Neural cell (in vitro differentiated cells): ENCODE measurements around the gene TMSB4X.

Experiments used
- CTCF ChIP-seq: fragments of 450-650 bp; IDR thresholded peaks from 2 replicates; pipeline ENCODE4 v1.5.1; 2014; ENCODE audit warnings: antibody characterized with exemption, mild to moderate bottlenecking, moderate library complexity; ENCODE audit not compliant: poor library complexity, severe bottlenecking
- EP300 ChIP-seq: fragments of 450-650 bp; conservative IDR thresholded peaks from 2 replicates; pipeline ENCODE4 v1.6.1; 2014; ENCODE audit warnings: antibody characterized with exemption, mild to moderate bottlenecking, moderate library complexity; ENCODE audit not compliant: poor library complexity, severe bottlenecking
- EZH2 ChIP-seq: fragments of 200-600, 300-800 bp; shearing (Covaris generic), sonication (generic); IDR thresholded peaks from 2 replicates; pipeline ENCODE4 v1.6.1; 2014; ENCODE audit warnings: antibody characterized with exemption, low read length, borderline replicate concordance, mild to moderate bottlenecking; ENCODE audit not compliant: insufficient read depth, poor library complexity, severe bottlenecking
- MXI1 ChIP-seq: fragments of 450-650 bp; conservative IDR thresholded peaks from 2 replicates; pipeline ENCODE4 v1.6.1; 2014; ENCODE audit warnings: antibody characterized with exemption, mild to moderate bottlenecking; ENCODE audit not compliant: poor library complexity, severe bottlenecking
- POLR2AphosphoS5 ChIP-seq: IDR thresholded peaks from 2 replicates; pipeline ENCODE4 v1.6.1; 2012
- RAD21 ChIP-seq: fragments of 450-650 bp; conservative IDR thresholded peaks from 2 replicates; pipeline ENCODE4 v1.6.1; 2014; ENCODE audit warnings: antibody characterized with exemption, mild to moderate bottlenecking, moderate library complexity
- REST ChIP-seq: IDR thresholded peaks from 2 replicates; pipeline ENCODE4 v1.6.1; 2012; ENCODE audit warnings: borderline replicate concordance
- SMC3 ChIP-seq: fragments of 450-650 bp; conservative IDR thresholded peaks from 2 replicates; pipeline ENCODE4 v1.6.1; 2014; ENCODE audit warnings: antibody characterized with exemption, mild to moderate bottlenecking, moderate library complexity; ENCODE audit not compliant: poor library complexity
- TAF1 ChIP-seq: IDR thresholded peaks from 2 replicates; pipeline ENCODE4 v1.6.1; 2012; ENCODE audit warnings: low read depth

GRCh38 chrX:13014111-13015096 lies 39.5 kb downstream of the TMSB4X start:
- TF ChIP-seq CTCF (no peak), EP300 (no peak), TAF1 (no peak), EZH2 (no peak), RAD21 (no peak), POLR2AphosphoS5 (no peak), SMC3 (no peak), MXI1 (no peak), REST (no peak)
